ENCODE measurements around the gene FOXR1.

FOXR1 gene

DNA sequence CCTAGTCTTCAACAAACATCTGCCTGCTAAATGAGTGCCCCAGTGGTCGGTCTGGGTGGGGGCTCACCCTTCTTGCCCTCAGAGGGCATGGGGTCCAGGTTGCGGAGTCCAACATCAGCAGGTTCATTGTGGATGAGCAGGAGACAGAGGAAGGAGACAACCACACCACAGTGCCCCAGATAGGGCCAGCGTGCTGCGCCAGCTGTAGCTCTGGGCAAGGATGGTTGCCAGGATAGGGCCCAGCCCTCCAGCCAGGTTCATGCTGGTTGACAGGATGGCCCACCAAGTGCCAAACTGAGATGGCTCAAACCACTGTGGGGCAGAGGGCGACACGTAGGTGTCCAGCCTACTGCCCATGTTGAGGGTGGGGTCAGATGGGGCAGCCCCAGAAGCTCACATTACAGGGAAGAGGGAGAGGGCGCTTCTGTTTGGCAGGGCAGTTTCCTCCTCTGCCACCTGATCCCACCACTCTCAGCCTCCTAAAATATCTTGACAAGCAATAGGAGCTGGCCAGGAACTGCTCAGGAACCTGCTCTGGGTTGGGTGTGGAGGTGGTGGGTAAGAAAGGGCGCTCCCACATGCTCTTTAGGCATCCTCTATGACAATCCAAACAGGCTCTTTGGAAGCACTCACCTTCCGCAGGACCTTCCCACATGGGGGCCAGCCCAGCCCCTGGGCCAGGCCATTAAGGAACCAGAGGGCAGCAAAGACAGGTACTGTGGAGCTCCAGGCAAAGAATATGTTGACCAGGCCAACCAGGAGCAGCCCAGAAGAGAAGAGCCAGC lies 56.2 kb downstream of the FOXR1 start:
- Histone ChIP-seq H3K4me3 (ENCODE audit: low read depth, low read length, poor library complexity, severe bottlenecking) (no peak overlapping the region), H2AFZ (ENCODE audit: low read length) (no peak overlapping the region), H3K27ac (ENCODE audit: low read depth, low read length, poor library complexity, severe bottlenecking) (no peak overlapping the region), H4K20me1 (ENCODE audit: insufficient read depth, low read length) (no peaks in the 10 kb centered on the region), H3K9ac (ENCODE audit: low read length) (no peak overlapping the region), H3K9me3 (ENCODE audit: low read length) (no peaks in the 10 kb centered on the region), H3F3A (ENCODE audit: insufficient read depth, low read length) (no peaks in the 10 kb centered on the region), H3K4me1 (ENCODE audit: insufficient read depth, low read length, severe bottlenecking) (peaks cover 19% of the 10 kb centered on the region), H3K79me2 (ENCODE audit: insufficient read depth, low read length) (0 out of 2 replicates have a peak, but pooled peaks cover 5% of the 10 kb centered on the region), H3K4me2 (ENCODE audit: low read length) (no peak overlapping the region), H3K9me2 (ENCODE audit: low read depth, low read length) (no peaks in the 10 kb centered on the region), H3K27me3 (ENCODE audit: insufficient read depth, low read length) (no peaks in the 10 kb centered on the region), H3K36me3 (ENCODE audit: insufficient read depth, low read length) (peaks cover 58% of the 10 kb centered on the region)
- no peak for TF ChIP-seq EZH2 (IDR thresholded peaks at IDR 0.05; ENCODE audit: borderline replicate concordance, low read length)
- TF ChIP-seq, protein P1, sequence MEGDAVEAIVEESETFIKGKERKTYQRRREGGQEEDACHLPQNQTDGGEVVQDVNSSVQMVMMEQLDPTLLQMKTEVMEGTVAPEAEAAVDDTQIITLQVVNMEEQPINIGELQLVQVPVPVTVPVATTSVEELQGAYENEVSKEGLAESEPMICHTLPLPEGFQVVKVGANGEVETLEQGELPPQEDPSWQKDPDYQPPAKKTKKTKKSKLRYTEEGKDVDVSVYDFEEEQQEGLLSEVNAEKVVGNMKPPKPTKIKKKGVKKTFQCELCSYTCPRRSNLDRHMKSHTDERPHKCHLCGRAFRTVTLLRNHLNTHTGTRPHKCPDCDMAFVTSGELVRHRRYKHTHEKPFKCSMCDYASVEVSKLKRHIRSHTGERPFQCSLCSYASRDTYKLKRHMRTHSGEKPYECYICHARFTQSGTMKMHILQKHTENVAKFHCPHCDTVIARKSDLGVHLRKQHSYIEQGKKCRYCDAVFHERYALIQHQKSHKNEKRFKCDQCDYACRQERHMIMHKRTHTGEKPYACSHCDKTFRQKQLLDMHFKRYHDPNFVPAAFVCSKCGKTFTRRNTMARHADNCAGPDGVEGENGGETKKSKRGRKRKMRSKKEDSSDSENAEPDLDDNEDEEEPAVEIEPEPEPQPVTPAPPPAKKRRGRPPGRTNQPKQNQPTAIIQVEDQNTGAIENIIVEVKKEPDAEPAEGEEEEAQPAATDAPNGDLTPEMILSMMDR (IDR thresholded peaks at IDR 0.05; ENCODE audit: low read length): no peak

DNA sequence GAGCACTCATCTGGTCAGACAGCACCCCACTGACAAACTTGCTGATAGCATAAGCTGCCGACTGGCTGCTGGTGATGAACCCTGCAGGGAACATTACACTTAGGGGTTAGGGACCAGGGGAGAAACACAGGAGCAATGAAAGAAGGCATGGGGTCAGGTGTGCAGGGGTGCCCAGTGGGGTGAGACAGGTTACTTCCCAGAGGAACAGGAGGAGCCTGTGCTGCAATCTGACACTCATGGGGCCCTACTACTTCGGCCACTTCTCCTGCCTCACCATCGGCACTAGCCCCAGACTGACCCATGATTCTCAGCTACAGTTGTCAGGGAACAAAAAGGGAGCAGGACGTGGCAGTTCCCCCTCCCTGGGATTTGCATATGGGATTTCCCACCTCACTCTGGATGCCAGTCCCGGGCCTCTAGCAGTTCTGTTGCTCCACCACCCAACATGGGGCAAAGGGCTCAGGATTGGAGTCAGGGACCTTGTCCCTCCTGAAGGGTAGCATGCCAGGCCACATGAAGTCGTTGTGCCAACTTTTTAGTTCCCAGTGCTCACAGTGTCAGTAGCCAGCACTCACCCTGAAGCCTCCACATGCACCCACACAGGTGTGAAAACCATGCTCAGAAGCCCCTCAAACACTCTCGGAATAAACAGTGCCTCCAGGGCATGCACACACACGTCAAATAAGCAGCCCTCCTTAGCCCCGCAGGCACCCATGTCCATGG lies 56.9 kb downstream of the FOXR1 start:
- H3F3A ChIP-seq (ENCODE audit: insufficient read depth, low read length): no peaks in the 10 kb centered on the region
- H3K36me3 ChIP-seq (ENCODE audit: insufficient read depth, low read length): peaks cover 51% of the 10 kb centered on the region
- TF ChIP-seq, protein P1 (IDR thresholded peaks at IDR 0.05; ENCODE audit: low read length): no peak
- no peak for TF ChIP-seq EZH2 (IDR thresholded peaks at IDR 0.05; ENCODE audit: borderline replicate concordance, low read length)
- peak overlapping the region; percentile 87; the same call in 1 of the 2 replicates for H3K9ac ChIP-seq (ENCODE audit: low read length)
- H3K4me3 ChIP-seq (ENCODE audit: low read depth, low read length, poor library complexity, severe bottlenecking): peak overlapping the region; percentile 87
- no peaks in the 10 kb centered on the region for H3K27me3 ChIP-seq (ENCODE audit: insufficient read depth, low read length)
- no peak overlapping the region for H3K27ac ChIP-seq (ENCODE audit: low read depth, low read length, poor library complexity, severe bottlenecking)
- peaks cover 19% of the 10 kb centered on the region for H3K4me1 ChIP-seq (ENCODE audit: insufficient read depth, low read length, severe bottlenecking)
- H3K9me3 ChIP-seq (ENCODE audit: low read length): no peaks in the 10 kb centered on the region
- no peak overlapping the region for H2AFZ ChIP-seq (ENCODE audit: low read length)
- no peaks in the 10 kb centered on the region for H3K9me2 ChIP-seq (ENCODE audit: low read depth, low read length)
- 0 out of 2 replicates have a peak, but pooled peaks cover 5% of the 10 kb centered on the region for H3K79me2 ChIP-seq (ENCODE audit: insufficient read depth, low read length)
- peak overlapping the region; percentile 99 for H3K4me2 ChIP-seq (ENCODE audit: low read length)
- no peaks in the 10 kb centered on the region for H4K20me1 ChIP-seq (ENCODE audit: insufficient read depth, low read length)

DNA sequence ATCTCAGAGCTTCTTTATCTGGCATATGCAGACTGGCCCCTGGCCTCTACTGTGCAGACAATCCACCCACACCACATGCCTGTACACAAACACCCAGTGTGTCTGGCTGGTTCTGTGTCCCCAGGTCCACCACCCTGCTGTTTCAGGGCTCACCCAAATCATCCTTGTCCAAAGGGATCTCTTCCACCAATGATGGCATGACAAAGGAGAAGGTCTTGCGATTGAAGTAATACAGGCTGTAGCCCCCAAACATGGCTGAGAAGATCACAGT lies 57.4 kb downstream of the FOXR1 start:
- Histone ChIP-seq H3K27me3 (ENCODE audit: insufficient read depth, low read length) (no peaks in the 10 kb centered on the region), H3F3A (ENCODE audit: insufficient read depth, low read length) (no peaks in the 10 kb centered on the region), H3K79me2 (ENCODE audit: insufficient read depth, low read length) (0 out of 2 replicates have a peak, but pooled peaks cover 5% of the 10 kb centered on the region), H3K4me3 (ENCODE audit: low read depth, low read length, poor library complexity, severe bottlenecking) (peak overlapping the region; percentile 87), H3K9me3 (ENCODE audit: low read length) (no peaks in the 10 kb centered on the region), H3K9me2 (ENCODE audit: low read depth, low read length) (no peaks in the 10 kb centered on the region), H2AFZ (ENCODE audit: low read length) (no peak overlapping the region), H3K4me2 (ENCODE audit: low read length) (peak overlapping the region; percentile 99), H3K36me3 (ENCODE audit: insufficient read depth, low read length) (peaks cover 46% of the 10 kb centered on the region), H3K9ac (ENCODE audit: low read length) (peak overlapping the region; percentile 87), H3K27ac (ENCODE audit: low read depth, low read length, poor library complexity, severe bottlenecking) (peak overlapping the region; percentile 52), H3K4me1 (ENCODE audit: insufficient read depth, low read length, severe bottlenecking) (peaks cover 19% of the 10 kb centered on the region), H4K20me1 (ENCODE audit: insufficient read depth, low read length) (no peaks in the 10 kb centered on the region)
- TF ChIP-seq, protein P1 (IDR thresholded peaks at IDR 0.05; ENCODE audit: low read length): no peak
- TF ChIP-seq EZH2 (IDR thresholded peaks at IDR 0.05; ENCODE audit: borderline replicate concordance, low read length): no peak
